Fibroblast of pulmonary artery (primary cell): ENCODE measurements around the gene AFAP1L2.

ENCODE experiments used
- DNase-seq: peaks from one replicate; pipeline ENCODE4 v3.0.0-alpha.2; 2010; ENCODE audit warnings: low read depth
- H3K4me3 ChIP-seq: replicated peaks from 2 replicates; pipeline ENCODE4 v1.5.1; 2011; ENCODE audit warnings: low read depth, mild to moderate bottlenecking, control low read depth, low read length, moderate library complexity
- TF ChIP-seq, protein P1 (sequence below): IDR thresholded peaks from 2 replicates; pipeline ENCODE4 v1.5.1; 2011; ENCODE audit warnings: mild to moderate bottlenecking, control low read depth, low read length, inconsistent platforms; ENCODE audit errors: missing control alignments

The AFAP1L2 gene

DNA sequence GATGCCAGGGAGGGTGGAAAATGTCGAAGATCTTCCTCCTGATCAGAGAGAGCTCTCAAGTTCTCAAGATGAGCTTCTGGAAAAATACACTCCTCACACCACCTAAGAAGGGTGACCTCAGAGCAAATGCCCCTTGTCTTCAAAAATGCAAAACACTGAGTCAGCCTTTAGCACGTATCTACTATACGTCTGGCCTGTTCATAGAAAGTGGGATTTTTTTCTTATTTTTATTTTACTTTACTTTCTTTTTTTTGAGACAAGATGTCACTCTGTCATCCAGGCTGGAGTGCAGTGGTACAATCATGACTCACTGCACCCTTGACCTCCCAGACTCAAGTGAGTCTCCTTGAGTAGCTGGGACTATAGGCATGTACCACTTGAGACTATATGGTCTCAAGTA is 57.1 kb downstream of the AFAP1L2 start:
- no peak overlapping the region for H3K4me3 ChIP-seq
- TF ChIP-seq, protein P1, sequence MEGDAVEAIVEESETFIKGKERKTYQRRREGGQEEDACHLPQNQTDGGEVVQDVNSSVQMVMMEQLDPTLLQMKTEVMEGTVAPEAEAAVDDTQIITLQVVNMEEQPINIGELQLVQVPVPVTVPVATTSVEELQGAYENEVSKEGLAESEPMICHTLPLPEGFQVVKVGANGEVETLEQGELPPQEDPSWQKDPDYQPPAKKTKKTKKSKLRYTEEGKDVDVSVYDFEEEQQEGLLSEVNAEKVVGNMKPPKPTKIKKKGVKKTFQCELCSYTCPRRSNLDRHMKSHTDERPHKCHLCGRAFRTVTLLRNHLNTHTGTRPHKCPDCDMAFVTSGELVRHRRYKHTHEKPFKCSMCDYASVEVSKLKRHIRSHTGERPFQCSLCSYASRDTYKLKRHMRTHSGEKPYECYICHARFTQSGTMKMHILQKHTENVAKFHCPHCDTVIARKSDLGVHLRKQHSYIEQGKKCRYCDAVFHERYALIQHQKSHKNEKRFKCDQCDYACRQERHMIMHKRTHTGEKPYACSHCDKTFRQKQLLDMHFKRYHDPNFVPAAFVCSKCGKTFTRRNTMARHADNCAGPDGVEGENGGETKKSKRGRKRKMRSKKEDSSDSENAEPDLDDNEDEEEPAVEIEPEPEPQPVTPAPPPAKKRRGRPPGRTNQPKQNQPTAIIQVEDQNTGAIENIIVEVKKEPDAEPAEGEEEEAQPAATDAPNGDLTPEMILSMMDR: no peak
- DNase-seq: no peak

DNA sequence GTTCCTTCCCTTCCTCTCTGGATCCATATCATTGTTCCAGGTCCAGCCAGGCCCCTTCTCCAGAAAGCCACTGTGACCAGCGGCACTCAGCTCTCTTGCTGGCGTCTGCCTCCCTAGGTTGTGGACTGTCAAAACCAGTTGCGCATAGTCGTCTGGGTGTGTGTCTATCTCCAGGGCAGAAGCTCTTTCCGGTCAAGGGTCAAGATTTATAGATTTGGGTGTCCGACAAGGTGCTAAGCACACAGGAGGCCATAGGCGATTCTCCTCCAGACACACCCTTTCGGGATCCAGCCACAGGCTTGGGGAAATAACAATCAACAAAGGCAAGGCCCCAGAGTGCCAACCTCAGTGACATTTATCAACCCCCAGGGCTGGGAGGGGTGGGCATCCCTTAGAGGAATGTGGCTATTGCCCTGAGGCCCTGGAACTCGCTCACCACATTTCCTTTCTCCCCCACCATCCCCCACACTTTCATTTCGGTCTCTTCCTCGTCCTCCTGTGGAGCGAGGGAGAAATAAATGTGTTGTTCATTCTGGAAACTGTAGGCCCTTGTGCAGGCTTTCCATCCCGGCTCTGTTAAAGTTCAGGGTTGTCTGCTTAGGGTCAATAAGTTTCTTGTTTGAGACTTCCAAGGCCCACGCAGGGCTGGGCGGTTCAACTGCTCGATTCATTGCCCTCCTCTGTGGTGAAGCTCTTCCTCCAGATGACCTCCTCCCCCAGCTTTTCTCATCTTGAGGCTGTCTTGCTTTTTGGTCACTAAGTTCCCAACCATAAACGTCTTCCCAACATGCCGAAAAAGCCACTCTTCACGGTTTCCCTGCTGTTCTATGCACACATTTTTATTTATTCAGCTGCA is 57.9 kb downstream of the AFAP1L2 start:
- TF ChIP-seq, protein P1: no peak
- no peak for DNase-seq
- no peak overlapping the region for H3K4me3 ChIP-seq

DNA sequence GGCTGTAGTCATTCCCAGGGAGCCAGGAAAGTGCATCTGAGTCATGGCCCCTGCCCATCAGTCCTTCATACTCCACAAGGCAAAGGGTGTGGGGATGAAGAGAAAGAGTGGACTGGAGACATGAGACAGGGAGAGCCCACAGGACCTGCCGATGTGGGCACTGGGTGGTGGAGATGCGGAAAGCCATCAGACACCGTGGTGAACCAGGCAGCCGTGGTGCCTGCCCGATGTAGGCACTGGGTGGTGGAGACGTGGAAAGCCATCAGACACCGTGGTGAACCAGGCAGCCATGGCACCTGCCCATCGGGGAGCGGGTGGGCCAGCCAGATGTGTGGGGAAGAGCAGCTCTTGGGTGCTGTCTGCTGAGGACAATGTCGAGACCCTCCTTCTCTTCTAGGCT is 58.6 kb downstream of the AFAP1L2 start:
- TF ChIP-seq, protein P1: no peak
- no peak overlapping the region for H3K4me3 ChIP-seq
- DNase-seq: no peak

GRCh38 chr10:114343623-114344505 is 60.4 kb downstream of the AFAP1L2 start:
- TF ChIP-seq, protein P1: no peak
- H3K4me3 ChIP-seq: no peak overlapping the region
- no peak for DNase-seq

DNA sequence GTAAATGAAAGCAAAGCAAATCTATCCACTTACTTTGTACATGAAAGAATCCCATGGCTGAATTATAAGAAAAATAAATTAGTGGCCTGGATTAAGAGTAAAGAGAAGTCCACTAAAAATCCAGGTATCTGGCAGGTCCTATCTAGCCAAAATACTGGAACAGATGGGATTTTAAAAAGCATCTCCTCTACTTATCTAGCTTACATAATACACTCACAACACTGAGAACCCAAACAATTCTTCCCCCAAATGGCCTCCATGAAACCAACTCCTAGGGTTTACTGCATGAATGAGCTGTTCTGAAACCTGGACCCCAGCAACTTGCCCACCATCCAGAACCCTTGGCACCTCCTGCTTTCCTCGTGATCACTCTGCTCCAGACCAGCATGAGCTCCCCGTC is 61.3 kb downstream of the AFAP1L2 start:
- DNase-seq: no peak
- no peak overlapping the region for H3K4me3 ChIP-seq
- TF ChIP-seq, protein P1: no peak

DNA sequence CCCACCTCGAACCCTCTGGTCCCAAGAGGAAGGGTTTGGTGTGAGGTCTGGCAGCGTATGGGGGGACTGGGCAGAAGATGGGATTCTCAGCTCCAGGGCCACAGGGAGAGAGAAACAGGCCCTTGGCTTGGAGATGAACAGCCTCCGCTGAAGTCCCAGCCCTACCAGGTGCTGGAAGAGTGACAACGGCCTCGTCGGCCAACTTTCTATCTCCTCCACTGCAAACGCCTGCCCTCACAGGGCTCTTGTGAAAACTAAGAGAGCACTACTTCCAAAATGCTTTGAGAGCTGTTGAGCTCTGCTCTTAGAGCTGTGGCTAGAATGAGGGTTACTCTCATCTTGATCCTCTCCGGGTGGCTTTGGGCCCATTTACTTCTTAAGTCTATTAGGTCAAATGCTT is 63.5 kb downstream of the AFAP1L2 start:
- DNase-seq: no peak

More for the DNA sequence above, 63.5 kb downstream of the AFAP1L2 start:
- H3K4me3 ChIP-seq: no peak overlapping the region
- TF ChIP-seq, protein P1: no peak
